NCI-H2196 treated with DMSO at 0.1 percent for 48 hours (cell line): ENCODE results near the gene NEDD4.
A peak's percentile ranks its signal among the peaks of the same experiment; 100 is the strongest.
"Not testable (repeated sequence)": the region's sequence is repeated elsewhere in the genome, so short reads cannot be mapped to it uniquely, and the experiment has no call there.

Source experiments
- DNase-seq: peaks from one replicate; lab custom pipeline; 2025; ENCODE audit not compliant: unreplicated experiment; lab: John Stamatoyannopoulos, UW

NEDD4 gene

GRCh38 chr15:55959744-55960447 is 33.5 kb downstream of the NEDD4 start:
- no peak for DNase-seq

GRCh38 chr15:55958349-55958748 is 35.1 kb downstream of the NEDD4 start:
- DNase-seq, result no peak

- no peak for DNase-seq
Observed at GRCh38 chr15:55954862-55955605, 38.4 kb downstream of the NEDD4 start.

- DNase-seq, result not testable (repeated sequence)
Observed at GRCh38 chr15:55952501-55953274, 40.7 kb downstream of the NEDD4 start.

GRCh38 chr15:55944606-55945005 is 48.8 kb downstream of the NEDD4 start:
- DNase-seq, result not testable (repeated sequence)

GRCh38 chr15:55942332-55942731 is 51.1 kb downstream of the NEDD4 start:
- no peak for DNase-seq

GRCh38 chr15:55937040-55937439 is 56.4 kb downstream of the NEDD4 start:
- DNase-seq, result no peak

GRCh38 chr15:55928955-55929354 is 64.5 kb downstream of the NEDD4 start:
- DNase-seq, result no peak

GRCh38 chr15:55921744-55922143 is 71.7 kb downstream of the NEDD4 start:
- DNase-seq, result no peak

- peak; percentile 3 for DNase-seq
Observed at GRCh38 chr15:55917881-55918296, 75.5 kb downstream of the NEDD4 start.

- DNase-seq, result no peak
Observed at GRCh38 chr15:55916666-55917409, 76.6 kb downstream of the NEDD4 start.

GRCh38 chr15:55915876-55916567 is 77.4 kb downstream of the NEDD4 start:
- DNase-seq, result no peak

- no peak for DNase-seq
Observed at GRCh38 chr15:55915221-55915620, 78.2 kb downstream of the NEDD4 start.

GRCh38 chr15:55914446-55914845 is 79.0 kb downstream of the NEDD4 start:
- no peak for DNase-seq

- DNase-seq, result no peak
Observed at GRCh38 chr15:55912982-55913381, 80.4 kb downstream of the NEDD4 start.

- no peak for DNase-seq
Observed at GRCh38 chr15:55909036-55909811, 84.2 kb downstream of the NEDD4 start.

GRCh38 chr15:55907797-55908196 is 85.6 kb downstream of the NEDD4 start:
- DNase-seq, result no peak

- DNase-seq, result no peak
Observed at GRCh38 chr15:55902981-55903380, 90.4 kb downstream of the NEDD4 start.

- DNase-seq, result no peak
Observed at GRCh38 chr15:55900019-55900418, 93.4 kb downstream of the NEDD4 start.

- DNase-seq, result no peak
Observed at GRCh38 chr15:55899537-55899936, 93.9 kb downstream of the NEDD4 start.
